ENCODE data around the gene MARCHF2.

Gene MARCHF2, protein sequence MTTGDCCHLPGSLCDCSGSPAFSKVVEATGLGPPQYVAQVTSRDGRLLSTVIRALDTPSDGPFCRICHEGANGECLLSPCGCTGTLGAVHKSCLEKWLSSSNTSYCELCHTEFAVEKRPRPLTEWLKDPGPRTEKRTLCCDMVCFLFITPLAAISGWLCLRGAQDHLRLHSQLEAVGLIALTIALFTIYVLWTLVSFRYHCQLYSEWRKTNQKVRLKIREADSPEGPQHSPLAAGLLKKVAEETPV

DNA sequence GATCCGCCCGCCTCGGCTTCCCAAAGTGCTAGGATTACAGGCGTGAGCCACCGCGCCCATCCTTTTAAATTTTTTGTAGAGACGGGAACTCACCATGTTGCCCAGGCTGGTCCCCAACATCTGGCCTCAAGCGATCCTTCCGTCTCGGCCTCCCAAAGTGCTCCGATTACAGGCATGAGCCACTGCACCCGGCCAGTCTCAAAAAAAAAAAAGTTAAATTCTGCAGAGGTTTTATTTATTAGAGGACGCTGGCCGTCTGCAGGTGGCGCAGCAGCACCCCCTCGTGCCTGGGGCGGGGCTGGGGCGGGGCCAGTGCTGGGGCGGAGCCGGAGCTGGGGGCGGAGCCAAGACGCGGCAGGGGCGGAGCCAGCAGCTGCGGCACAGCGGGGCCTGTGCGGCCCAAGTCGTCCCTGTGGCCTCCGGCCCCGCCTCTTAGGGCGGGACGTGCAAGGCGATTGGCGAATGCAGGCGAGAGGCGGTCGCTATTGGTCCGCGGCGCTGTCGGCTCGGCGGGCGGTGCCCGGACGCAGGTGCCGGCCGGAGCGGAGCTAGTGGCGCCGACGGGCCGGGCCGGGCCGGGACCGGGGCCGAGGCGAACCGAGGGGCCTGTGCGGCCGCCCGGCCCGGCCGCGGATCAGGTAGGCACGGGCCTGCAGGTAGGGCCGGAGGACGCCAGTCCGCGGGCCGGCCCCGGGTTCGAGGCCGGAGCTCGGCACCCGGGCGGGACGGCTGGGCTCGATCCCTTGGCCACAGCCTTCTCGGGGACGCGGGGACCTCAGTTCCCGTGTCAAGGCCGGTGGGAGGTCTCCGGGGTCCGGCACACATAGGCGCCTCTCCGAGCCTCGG is at the start of gene MARCHF2:
Gene MARCHF2, plus strand, starts transcription at position 523 of the 846 bp plus-strand sequence. CDS start 8,536 bp downstream, outside the sequence.
- peak; percentile 99 for DNase-seq (ENCODE audit: extremely low spot score)
- TF ChIP-seq HDGF (IDR thresholded peaks at IDR 0.05; ENCODE audit: borderline replicate concordance), result peak; percentile 54; the same call in 1 of the 2 replicates
- TF ChIP-seq LEF1 (IDR thresholded peaks at IDR 0.05; ENCODE audit: borderline replicate concordance), result no peak
- TF ChIP-seq CTBP1 (IDR thresholded peaks at IDR 0.05; ENCODE audit: borderline replicate concordance), result no peak
- TF ChIP-seq BHLHE40 (IDR thresholded peaks at IDR 0.05; ENCODE audit: borderline replicate concordance), result no peak
- no peak; the same call in 1 of the 2 replicates for TF ChIP-seq SP1 (IDR thresholded peaks at IDR 0.05)
- TF ChIP-seq L3MBTL2 (conservative IDR thresholded peaks at IDR 0.05), result peak; percentile 54
- TF ChIP-seq FOXK2 (IDR thresholded peaks at IDR 0.05), result no peak
- TF ChIP-seq ARNT (IDR thresholded peaks at IDR 0.05), result no peak
- TF ChIP-seq ELF4 (IDR thresholded peaks at IDR 0.05), result no peak
- TF ChIP-seq, protein P1, sequence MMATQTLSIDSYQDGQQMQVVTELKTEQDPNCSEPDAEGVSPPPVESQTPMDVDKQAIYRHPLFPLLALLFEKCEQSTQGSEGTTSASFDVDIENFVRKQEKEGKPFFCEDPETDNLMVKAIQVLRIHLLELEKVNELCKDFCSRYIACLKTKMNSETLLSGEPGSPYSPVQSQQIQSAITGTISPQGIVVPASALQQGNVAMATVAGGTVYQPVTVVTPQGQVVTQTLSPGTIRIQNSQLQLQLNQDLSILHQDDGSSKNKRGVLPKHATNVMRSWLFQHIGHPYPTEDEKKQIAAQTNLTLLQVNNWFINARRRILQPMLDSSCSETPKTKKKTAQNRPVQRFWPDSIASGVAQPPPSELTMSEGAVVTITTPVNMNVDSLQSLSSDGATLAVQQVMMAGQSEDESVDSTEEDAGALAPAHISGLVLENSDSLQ (IDR thresholded peaks at IDR 0.05), result peak; percentile 97
- peak; percentile 91 for TF ChIP-seq ZNF384 (IDR thresholded peaks at IDR 0.05)
- TF ChIP-seq FOXM1 (IDR thresholded peaks at IDR 0.05; ENCODE audit: borderline replicate concordance), result no peak
- TF ChIP-seq NFRKB (IDR thresholded peaks at IDR 0.05), result no peak
- TF ChIP-seq SUZ12 (IDR thresholded peaks at IDR 0.05), result no peak
- no peak for TF ChIP-seq TARDBP (IDR thresholded peaks at IDR 0.05)
- TF ChIP-seq FOXA1 (IDR thresholded peaks at IDR 0.05), result no peak
- ChIA-PET POLR2A (interaction anchor here (0.8 to 3.5 kb wide), 5 partner anchors 15 to 470 kb away, joined by 3 to 27 read pairs (median 6); partner anchors contain the start of genes HNRNPM, TIMM44 and ZNF414), CTCF (interaction anchor here (0.7 to 1.6 kb wide), 7 partner anchors 11 to 168 kb away, joined by 3 to 14 read pairs (median 3); no protein-coding TSS in a partner anchor)

DNA sequence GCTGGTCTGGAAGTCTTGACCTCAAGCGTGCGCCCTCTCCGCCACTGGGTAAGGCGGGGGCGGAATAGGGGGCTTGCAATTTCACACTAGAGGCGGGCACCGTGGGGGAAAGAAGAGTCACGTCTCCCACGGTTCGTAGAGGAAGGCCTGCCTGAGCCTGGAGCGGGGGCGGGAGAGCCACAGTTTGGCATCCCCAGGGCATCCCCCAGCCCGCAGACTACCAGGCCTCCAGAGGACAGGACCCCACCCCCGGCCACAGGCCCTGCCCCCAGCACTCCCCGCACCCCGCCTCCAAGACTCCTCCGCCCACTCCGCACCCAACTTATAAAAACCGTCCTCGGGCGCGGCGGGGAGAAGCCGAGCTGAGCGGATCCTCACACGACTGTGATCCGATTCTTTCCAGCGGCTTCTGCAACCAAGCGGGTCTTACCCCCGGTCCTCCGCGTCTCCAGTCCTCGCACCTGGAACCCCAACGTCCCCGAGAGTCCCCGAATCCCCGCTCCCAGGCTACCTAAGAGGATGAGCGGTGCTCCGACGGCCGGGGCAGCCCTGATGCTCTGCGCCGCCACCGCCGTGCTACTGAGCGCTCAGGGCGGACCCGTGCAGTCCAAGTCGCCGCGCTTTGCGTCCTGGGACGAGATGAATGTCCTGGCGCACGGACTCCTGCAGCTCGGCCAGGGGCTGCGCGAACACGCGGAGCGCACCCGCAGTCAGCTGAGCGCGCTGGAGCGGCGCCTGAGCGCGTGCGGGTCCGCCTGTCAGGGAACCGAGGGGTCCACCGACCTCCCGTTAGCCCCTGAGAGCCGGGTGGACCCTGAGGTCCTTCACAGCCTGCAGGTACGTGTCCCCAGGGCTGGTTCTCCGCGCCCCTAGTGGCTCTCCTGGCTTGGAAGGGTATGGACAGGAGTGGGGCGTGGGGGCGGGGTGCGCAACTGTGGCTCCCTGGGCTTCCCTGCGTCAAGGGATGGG is 49.0 kb upstream of the MARCHF2 start, which contains the start of gene ANGPTL4:
Gene ANGPTL4, plus strand, starts transcription at position 353 of the 969 bp plus-strand sequence. Its CDS starts 167 bp downstream, at position 520.
- CTCF ChIA-PET, result no interaction called here
- TF ChIP-seq FOXA1 (IDR thresholded peaks at IDR 0.05) (no peak), BHLHE40 (IDR thresholded peaks at IDR 0.05; ENCODE audit: borderline replicate concordance) (no peak), FOXK2 (IDR thresholded peaks at IDR 0.05) (no peak), LEF1 (IDR thresholded peaks at IDR 0.05; ENCODE audit: borderline replicate concordance) (no peak), NFRKB (IDR thresholded peaks at IDR 0.05) (no peak), HDGF (IDR thresholded peaks at IDR 0.05; ENCODE audit: borderline replicate concordance) (no peak), FOXM1 (IDR thresholded peaks at IDR 0.05; ENCODE audit: borderline replicate concordance) (no peak), ARNT (IDR thresholded peaks at IDR 0.05) (no peak), CTBP1 (IDR thresholded peaks at IDR 0.05; ENCODE audit: borderline replicate concordance) (no peak), ELF4 (IDR thresholded peaks at IDR 0.05) (no peak), L3MBTL2 (conservative IDR thresholded peaks at IDR 0.05) (no peak), SUZ12 (IDR thresholded peaks at IDR 0.05) (no peak), SP1 (IDR thresholded peaks at IDR 0.05) (no peak), TARDBP (IDR thresholded peaks at IDR 0.05) (no peak), ZNF384 (IDR thresholded peaks at IDR 0.05) (no peak)
- TF ChIP-seq, protein P1 (IDR thresholded peaks at IDR 0.05), result no peak

DNA sequence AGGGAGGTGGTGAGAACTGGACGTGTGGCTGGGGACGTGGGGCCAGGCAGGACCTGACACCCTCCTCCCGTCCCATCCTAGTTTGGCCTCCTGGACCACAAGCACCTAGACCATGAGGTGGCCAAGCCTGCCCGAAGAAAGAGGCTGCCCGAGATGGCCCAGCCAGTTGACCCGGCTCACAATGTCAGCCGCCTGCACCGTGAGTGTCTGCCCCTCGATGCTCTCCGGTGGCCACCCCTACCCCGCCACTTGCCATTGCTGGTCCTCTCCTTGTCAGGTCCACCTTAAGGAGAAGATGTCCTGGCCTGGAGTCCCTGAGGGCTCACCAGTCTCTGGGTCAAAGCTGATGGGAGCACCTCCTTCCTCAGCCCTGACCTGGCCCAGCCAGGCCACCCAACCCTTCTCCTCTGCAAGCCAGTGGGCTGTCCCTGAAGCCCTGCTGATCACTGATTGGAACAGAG is 47.0 kb upstream of the MARCHF2 start:
- ChIA-PET CTCF (no interaction called here), POLR2A (interaction anchor here (1.2 kb wide), 1 partner anchor 25 kb away, joined by 3 read pairs; no protein-coding TSS in a partner anchor)
- TF ChIP-seq BHLHE40 (IDR thresholded peaks at IDR 0.05; ENCODE audit: borderline replicate concordance) (no peak), LEF1 (IDR thresholded peaks at IDR 0.05; ENCODE audit: borderline replicate concordance) (no peak), SUZ12 (IDR thresholded peaks at IDR 0.05) (no peak), FOXM1 (IDR thresholded peaks at IDR 0.05; ENCODE audit: borderline replicate concordance) (no peak), SP1 (IDR thresholded peaks at IDR 0.05) (no peak), CTBP1 (IDR thresholded peaks at IDR 0.05; ENCODE audit: borderline replicate concordance) (no peak)
- TF ChIP-seq, protein P1 (IDR thresholded peaks at IDR 0.05), result no peak
- DNase-seq (ENCODE audit: extremely low spot score), result no peak

More for the DNA sequence above, 49.0 kb upstream of the MARCHF2 start, which contains the start of gene ANGPTL4:
- no peak for DNase-seq (ENCODE audit: extremely low spot score)
- POLR2A ChIA-PET, result no interaction called here

DNA sequence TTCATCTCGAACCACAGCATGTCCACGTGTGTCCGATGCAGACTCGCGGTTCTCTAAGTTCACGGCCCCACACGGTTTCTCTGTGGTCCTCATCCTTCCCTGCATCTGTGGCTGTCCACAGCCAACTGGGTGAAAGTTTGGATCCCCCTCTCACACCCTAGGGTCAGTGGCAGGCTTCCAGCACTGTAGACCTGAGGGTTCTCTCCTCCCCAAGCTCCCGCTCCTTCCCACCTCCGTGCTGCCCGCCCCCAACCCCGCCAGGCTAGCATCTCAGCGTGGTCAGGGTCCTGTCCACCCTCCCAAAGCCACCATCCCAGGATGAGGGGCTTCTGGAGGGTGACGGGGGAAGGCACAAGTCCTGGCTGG is 46.2 kb upstream of the MARCHF2 start:
- POLR2A ChIA-PET, result interaction anchor here (1.4 kb wide), 1 partner anchor 23 kb away, joined by 4 read pairs; the partner anchor contains the start of gene RAB11B
- CTCF ChIA-PET, result interaction anchor here (1.3 kb wide), 1 partner anchor 13 kb away, joined by 5 read pairs; no protein-coding TSS in a partner anchor
- TF ChIP-seq BHLHE40 (IDR thresholded peaks at IDR 0.05; ENCODE audit: borderline replicate concordance) (no peak), ARNT (IDR thresholded peaks at IDR 0.05) (no peak), NFRKB (IDR thresholded peaks at IDR 0.05) (no peak), FOXK2 (IDR thresholded peaks at IDR 0.05) (no peak), LEF1 (IDR thresholded peaks at IDR 0.05; ENCODE audit: borderline replicate concordance) (no peak), SUZ12 (IDR thresholded peaks at IDR 0.05) (no peak), FOXM1 (IDR thresholded peaks at IDR 0.05; ENCODE audit: borderline replicate concordance) (no peak), HDGF (IDR thresholded peaks at IDR 0.05; ENCODE audit: borderline replicate concordance) (no peak), FOXA1 (IDR thresholded peaks at IDR 0.05) (no peak)
- TF ChIP-seq, protein P1 (IDR thresholded peaks at IDR 0.05), result no peak
- peak; percentile 5 for DNase-seq (ENCODE audit: extremely low spot score)
